Frontal cortex (tissue), 4 donors: Measurements from ENCODE around the gene IFNG. TPM values are rescaled to one million over a fixed set of nuclear protein-coding genes. Genes with fewer than 3 reads are reported as not detected.
"Not testable (repeated sequence)": the region's sequence is repeated elsewhere in the genome, so short reads cannot be mapped to it uniquely, and the experiment has no call there.

Experiments used
- DNase-seq, 2 donors: peaks; one replicate each; pipeline ENCODE4 v3.0.0; 2012; ENCODE audit warnings: low spot score in 2 of 2
- FAIRE-seq: peaks from 2 replicates; lab custom pipeline; 2012; peaks lifted over from hg19 to GRCh38; lab: Jason Lieb, UNC
- total RNA-seq: library from RNA; depleted of rRNA; stranded (reverse); fragments of >200 nt; gene quantifications from one replicate; pipeline ENCODE4 v1.2.3, GENCODE V29; 2014
- donor health status: control.
- donor health status: control.
- donor health status: control.

Gene IFNG
- not detected for total RNA-seq

GRCh38 chr12:68159681-68160304, at the start of gene IFNG:
IFNG (minus strand) TSS chr12:68159740; CDS start chr12:68159615, 125 bp downstream.
- FAIRE-seq: no peak
- DNase-seq: no peak

GRCh38 chr12:68209048-68209728, 49.6 kb upstream of the IFNG start:
- not testable (repeated sequence) for DNase-seq, FAIRE-seq

GRCh38 chr12:68207276-68207675, 47.7 kb upstream of the IFNG start:
- DNase-seq (no peak), FAIRE-seq (no peak)

GRCh38 chr12:68206446-68206845, 46.9 kb upstream of the IFNG start:
- no peak for DNase-seq
- FAIRE-seq: no peak

DNA sequence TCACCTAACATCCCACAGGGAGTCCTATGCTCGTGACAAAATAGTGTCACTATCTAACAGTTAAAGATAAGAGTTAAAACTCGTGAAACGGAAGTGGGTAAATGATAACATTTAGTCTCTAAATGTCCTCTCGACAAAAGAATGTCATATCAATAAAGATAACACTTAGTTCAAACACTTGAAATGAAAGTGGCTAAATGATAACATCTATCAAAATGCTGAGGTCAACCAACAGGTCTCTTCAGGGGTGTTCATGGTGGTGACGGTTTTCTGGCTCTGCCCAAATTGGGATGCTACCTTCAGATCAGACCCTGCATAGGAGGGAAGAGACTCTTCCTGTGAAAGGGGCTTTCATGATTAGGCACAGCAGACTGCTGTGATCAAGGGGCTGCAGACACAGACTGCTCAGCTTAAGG, 43.9 kb upstream of the IFNG start:
- DNase-seq (no peak), FAIRE-seq (no peak)

DNA sequence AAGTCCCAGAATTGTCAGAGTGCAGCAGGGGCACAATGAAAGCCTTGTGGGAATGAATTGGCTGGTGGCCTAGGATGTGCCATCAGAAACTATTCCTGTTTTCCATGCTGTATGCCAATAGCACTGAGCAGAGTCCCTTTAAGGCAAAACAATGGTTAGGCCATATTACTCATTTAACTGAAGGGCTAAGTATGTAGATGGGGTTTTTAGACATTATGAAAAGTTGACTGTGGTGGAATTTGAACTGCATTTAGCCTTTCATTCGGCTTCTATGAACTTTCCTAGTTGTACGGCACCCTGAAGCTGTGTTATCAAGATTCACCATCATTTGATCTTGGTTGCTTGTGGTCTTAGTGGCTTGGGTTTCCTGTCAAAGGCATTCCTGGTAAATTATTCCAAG, 41.3 kb upstream of the IFNG start:
- FAIRE-seq: no peak
- DNase-seq: no peak

DNA sequence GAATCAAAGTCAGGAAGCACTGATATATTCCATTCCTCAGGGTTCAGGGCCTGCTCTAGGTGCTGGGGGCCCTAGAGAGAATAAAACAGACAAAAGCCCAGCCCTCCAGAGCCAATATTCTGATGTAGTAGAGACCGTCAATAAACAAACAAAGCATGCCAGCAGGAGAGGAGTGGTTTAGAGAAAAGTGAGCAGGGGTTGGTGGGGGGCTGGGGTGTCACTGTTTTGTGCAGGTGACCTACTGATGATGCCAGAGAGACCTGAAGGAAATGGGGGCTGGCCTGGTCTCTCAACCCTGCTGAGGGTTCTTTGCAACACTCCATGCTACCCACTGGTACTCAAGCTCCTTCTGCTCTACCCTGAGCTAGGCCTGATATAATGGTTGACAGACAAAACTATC, 39.6 kb upstream of the IFNG start:
- FAIRE-seq (no peak), DNase-seq (no peak)

DNA sequence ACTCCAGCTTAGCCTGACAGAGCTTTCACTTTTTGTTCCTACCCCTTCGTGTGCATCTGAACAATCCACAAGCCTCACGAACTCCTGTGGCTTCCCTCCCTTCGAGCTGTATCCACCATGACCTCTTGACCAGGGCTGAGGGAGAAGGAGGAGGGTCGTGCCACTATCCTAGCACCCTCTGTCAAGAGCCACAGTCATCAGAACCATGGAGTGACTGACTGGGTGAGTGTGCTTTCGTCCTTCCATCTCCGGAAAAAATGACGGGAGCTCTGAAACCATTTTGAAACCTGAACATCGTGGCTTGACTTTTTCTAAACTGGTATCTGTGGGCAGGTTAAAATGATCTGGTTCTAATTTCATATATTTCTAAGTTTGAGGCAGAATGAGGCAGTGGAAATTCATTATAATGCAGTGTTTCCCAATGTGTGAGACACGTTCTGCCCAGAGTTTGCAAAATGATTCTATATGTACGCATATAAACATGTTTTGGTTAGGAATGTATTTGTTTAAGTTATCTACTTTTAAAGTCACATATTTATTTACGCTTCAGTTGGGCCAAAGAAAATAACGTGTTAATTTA, 39.1 kb upstream of the IFNG start:
- no peak for DNase-seq
- FAIRE-seq: no peak

GRCh38 chr12:68190301-68190700, 30.8 kb upstream of the IFNG start:
- DNase-seq (no peak), FAIRE-seq (no peak)

- DNase-seq: no peak
- no peak for FAIRE-seq
Observed at GRCh38 chr12:68189821-68190242, 30.3 kb upstream of the IFNG start.

GRCh38 chr12:68185598-68185997, 26.1 kb upstream of the IFNG start:
- FAIRE-seq (no peak), DNase-seq (no peak)

GRCh38 chr12:68180792-68181744, 21.5 kb upstream of the IFNG start:
- DNase-seq (no peak), FAIRE-seq (no peak)

- no peak for DNase-seq
- no peak for FAIRE-seq
Observed at GRCh38 chr12:68178774-68179439, 19.4 kb upstream of the IFNG start.

GRCh38 chr12:68178184-68178583, 18.6 kb upstream of the IFNG start:
- no peak for FAIRE-seq
- DNase-seq: no peak

GRCh38 chr12:68177562-68177961, 18.0 kb upstream of the IFNG start:
- DNase-seq (no peak), FAIRE-seq (no peak)

GRCh38 chr12:68176257-68176656, 16.7 kb upstream of the IFNG start:
- DNase-seq: no peak
- FAIRE-seq: no peak

DNA sequence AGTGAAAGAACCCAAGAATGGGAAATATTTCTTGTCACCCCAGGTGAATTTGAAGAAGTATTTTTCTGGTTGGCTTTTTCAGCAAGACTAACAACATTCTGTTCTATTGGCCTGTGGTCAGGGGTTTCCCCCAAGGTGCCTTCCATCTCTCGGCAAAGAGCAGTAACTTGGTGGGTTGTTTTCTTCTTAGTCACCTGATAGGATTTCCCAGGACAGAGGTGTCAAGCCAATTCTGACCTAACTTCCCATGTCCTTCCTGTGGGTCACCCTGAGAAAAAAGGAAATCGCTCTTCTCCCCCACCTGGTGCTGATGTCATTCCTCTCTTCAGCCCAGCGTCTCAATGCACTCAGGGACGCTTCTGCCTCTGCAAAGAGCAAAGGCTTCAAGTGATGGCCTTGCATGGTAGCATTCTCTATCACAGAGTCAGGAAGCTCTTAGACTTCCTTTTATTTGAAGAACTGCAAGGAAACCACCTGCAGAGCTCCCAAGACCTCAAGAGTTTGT, 16.1 kb upstream of the IFNG start:
- FAIRE-seq: no peak

DNA sequence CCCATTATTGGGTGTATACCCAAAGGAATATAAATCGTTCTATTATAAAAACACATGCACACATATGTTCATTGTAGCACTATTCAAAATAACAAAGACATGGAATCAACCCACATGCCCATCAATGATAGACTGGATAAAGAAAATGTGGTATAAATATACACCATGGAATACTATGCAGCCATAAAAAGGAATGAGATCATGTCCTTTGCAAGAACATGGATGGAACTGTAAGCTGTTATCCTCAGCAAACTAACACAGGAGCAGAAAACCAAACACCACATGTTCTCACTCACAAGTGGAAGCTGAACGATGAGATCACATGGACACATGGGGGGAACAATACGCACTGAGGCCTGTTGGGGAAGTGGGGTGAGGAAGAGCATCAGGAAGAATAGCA, 15.2 kb upstream of the IFNG start:
- not testable (repeated sequence) for DNase-seq, FAIRE-seq

More for the DNA sequence above, 16.1 kb upstream of the IFNG start:
- no peak for DNase-seq

GRCh38 chr12:68173792-68174191, 14.3 kb upstream of the IFNG start:
- DNase-seq (no peak), FAIRE-seq (no peak)
